Activated T-helper 17 cell treated with anti-CD3 and anti-CD28 coated beads, Interleukin-2, amount 50 U/mL, for 72 hours (primary cell): Measurements from ENCODE around the gene NTN3. TPM values are rescaled to one million over a fixed set of nuclear protein-coding genes. Genes with fewer than 3 reads are reported as not detected.

Source experiments
- ATAC-seq: fragments of 150-1000 bp; cut with Tn5 transposase; replicated peaks from 2 replicates; pipeline ENCODE4 v1.10.0; 2021; ENCODE audit warnings: mild to moderate bottlenecking, moderate library complexity
- H3K27ac Mint-ChIP-seq: one replicate; pipeline ENCODE4 v1.8.0; 2022; ENCODE audit warnings: mixed read lengths
- H3K27me3 Mint-ChIP-seq: one replicate; pipeline ENCODE4 v1.8.0; 2022; ENCODE audit warnings: mixed read lengths
- H3K36me3 Mint-ChIP-seq: one replicate; pipeline ENCODE4 v1.8.0; 2022; ENCODE audit warnings: low read depth, mild to moderate bottlenecking, mixed read lengths
- H3K4me1 Mint-ChIP-seq: one replicate; pipeline ENCODE4 v1.8.0; 2022; ENCODE audit warnings: mixed read lengths
- H3K4me3 Mint-ChIP-seq: one replicate; pipeline ENCODE4 v1.8.0; 2022; ENCODE audit warnings: mild to moderate bottlenecking, mixed read lengths
- H3K9me3 Mint-ChIP-seq: one replicate; pipeline ENCODE4 v1.8.0; 2022; ENCODE audit warnings: mixed read lengths
- total RNA-seq, 2 donors: library from RNA; stranded (reverse); gene quantifications; one replicate each; pipeline ENCODE4 v1.2.3, GENCODE V29; 2022

NTN3 gene
- total RNA-seq, 2 donors from 2014 or later = 0.21 TPM; not detected in 1

- peaks cover 5% of the 10 kb centered on the region for H3K4me1 Mint-ChIP-seq
- H3K36me3 Mint-ChIP-seq = peaks cover 73% of the 10 kb centered on the region
- no peaks in the 10 kb centered on the region for H3K9me3 Mint-ChIP-seq
- no peak overlapping the region for H3K27ac Mint-ChIP-seq
- no peak overlapping the region for H3K4me3 Mint-ChIP-seq
- no peaks in the 10 kb centered on the region for H3K27me3 Mint-ChIP-seq
- no peak for ATAC-seq
These were observed 15.8 kb upstream of the NTN3 start for GRCh38 chr16:2455081-2455845.

- no peak overlapping the region for H3K27ac Mint-ChIP-seq
These were observed 14.4 kb upstream of the NTN3 start for GRCh38 chr16:2456551-2457153.

GRCh38 chr16:2457267-2457666, 13.8 kb upstream of the NTN3 start:
- no peaks in the 10 kb centered on the region for H3K9me3 Mint-ChIP-seq
- H3K27ac Mint-ChIP-seq = no peak overlapping the region
- H3K36me3 Mint-ChIP-seq = peaks cover 56% of the 10 kb centered on the region
- no peak for ATAC-seq
- H3K4me3 Mint-ChIP-seq = no peak overlapping the region
- H3K27me3 Mint-ChIP-seq = no peaks in the 10 kb centered on the region
- peaks cover 5% of the 10 kb centered on the region for H3K4me1 Mint-ChIP-seq

More at GRCh38 chr16:2456551-2457153, 14.4 kb upstream of the NTN3 start:
- H3K27me3 Mint-ChIP-seq = no peaks in the 10 kb centered on the region
- ATAC-seq = no peak
- no peaks in the 10 kb centered on the region for H3K9me3 Mint-ChIP-seq
- peaks cover 5% of the 10 kb centered on the region for H3K4me1 Mint-ChIP-seq
- H3K36me3 Mint-ChIP-seq = peaks cover 61% of the 10 kb centered on the region
- H3K4me3 Mint-ChIP-seq = no peak overlapping the region

- H3K36me3 Mint-ChIP-seq = peaks cover 49% of the 10 kb centered on the region
- ATAC-seq = no peak
- H3K27me3 Mint-ChIP-seq = no peaks in the 10 kb centered on the region
- no peak overlapping the region for H3K27ac Mint-ChIP-seq
- H3K9me3 Mint-ChIP-seq = no peaks in the 10 kb centered on the region
- H3K4me1 Mint-ChIP-seq = peaks cover 5% of the 10 kb centered on the region
- no peak overlapping the region for H3K4me3 Mint-ChIP-seq
These were observed 13.2 kb upstream of the NTN3 start for GRCh38 chr16:2457946-2458345.

- no peak for ATAC-seq
- Mint-ChIP-seq H3K36me3 (peaks cover 38% of the 10 kb centered on the region), H3K4me1 (peaks cover 5% of the 10 kb centered on the region), H3K27ac (peak overlapping the region; percentile 76), H3K27me3 (no peaks in the 10 kb centered on the region), H3K4me3 (peak overlapping the region; percentile 87), H3K9me3 (no peaks in the 10 kb centered on the region)
These were observed 12.0 kb upstream of the NTN3 start for GRCh38 chr16:2458887-2459646.

- peak within 1 kb of the TSS; percentile 76 for H3K27ac Mint-ChIP-seq
- peak; percentile 98 for ATAC-seq
- H3K27me3 Mint-ChIP-seq = no peaks in the 10 kb centered on the region
- peak within 1 kb of the TSS; percentile 87 for H3K4me3 Mint-ChIP-seq
- no peaks in the 10 kb centered on the region for H3K9me3 Mint-ChIP-seq
- H3K36me3 Mint-ChIP-seq = peaks cover 34% of the 10 kb centered on the region
- peaks cover 5% of the 10 kb centered on the region for H3K4me1 Mint-ChIP-seq
These were observed 11.3 kb upstream of the NTN3 start, which contains the start of gene TEDC2 for GRCh38 chr16:2459647-2460390. TSS of gene TEDC2 (plus strand) at chr16:2460109. CDS start at chr16:2460145, 36 bp downstream.

- ATAC-seq = no peak
- no peak overlapping the region for H3K27ac Mint-ChIP-seq
- H3K4me1 Mint-ChIP-seq = peaks cover 5% of the 10 kb centered on the region
- peak overlapping the region; percentile 87 for H3K4me3 Mint-ChIP-seq
- no peaks in the 10 kb centered on the region for H3K9me3 Mint-ChIP-seq
- no peaks in the 10 kb centered on the region for H3K27me3 Mint-ChIP-seq
- peaks cover 29% of the 10 kb centered on the region for H3K36me3 Mint-ChIP-seq
These were observed 10.7 kb upstream of the NTN3 start for GRCh38 chr16:2460391-2460713.

GRCh38 chr16:2460916-2461315, 10.2 kb upstream of the NTN3 start:
- no peaks in the 10 kb centered on the region for H3K27me3 Mint-ChIP-seq
- H3K9me3 Mint-ChIP-seq = no peaks in the 10 kb centered on the region
- ATAC-seq = no peak
- peak overlapping the region; percentile 39 for H3K4me3 Mint-ChIP-seq
- no peak overlapping the region for H3K27ac Mint-ChIP-seq
- H3K36me3 Mint-ChIP-seq = peaks cover 24% of the 10 kb centered on the region
- peaks cover 5% of the 10 kb centered on the region for H3K4me1 Mint-ChIP-seq

GRCh38 chr16:2462031-2462866, 8.8 kb upstream of the NTN3 start:
- Mint-ChIP-seq H3K4me1 (peaks cover 5% of the 10 kb centered on the region), H3K9me3 (no peaks in the 10 kb centered on the region), H3K4me3 (no peak overlapping the region), H3K36me3 (peaks cover 10% of the 10 kb centered on the region), H3K27me3 (no peaks in the 10 kb centered on the region), H3K27ac (no peak overlapping the region)
- ATAC-seq = no peak

- no peak overlapping the region for H3K4me3 Mint-ChIP-seq
- no peaks in the 10 kb centered on the region for H3K9me3 Mint-ChIP-seq
- ATAC-seq = no peak
- no peak overlapping the region for H3K27ac Mint-ChIP-seq
- H3K36me3 Mint-ChIP-seq = peaks cover 4% of the 10 kb centered on the region
- peaks cover 4% of the 10 kb centered on the region for H3K4me1 Mint-ChIP-seq
- no peaks in the 10 kb centered on the region for H3K27me3 Mint-ChIP-seq
These were observed 6.8 kb upstream of the NTN3 start for GRCh38 chr16:2464333-2464732.

GRCh38 chr16:2465653-2466415, 5.3 kb upstream of the NTN3 start:
- Mint-ChIP-seq H3K36me3 (no peaks in the 10 kb centered on the region), H3K27ac (no peak overlapping the region), H3K4me1 (peaks cover 5% of the 10 kb centered on the region), H3K27me3 (peaks cover 11% of the 10 kb centered on the region), H3K9me3 (no peaks in the 10 kb centered on the region), H3K4me3 (no peak overlapping the region)
- no peak for ATAC-seq

GRCh38 chr16:2466667-2467527, 4.2 kb upstream of the NTN3 start:
- peak; percentile 7 for ATAC-seq
- Mint-ChIP-seq H3K4me3 (peak overlapping the region; percentile 13), H3K36me3 (no peaks in the 10 kb centered on the region), H3K27me3 (peaks cover 11% of the 10 kb centered on the region), H3K9me3 (no peaks in the 10 kb centered on the region), H3K27ac (no peak overlapping the region), H3K4me1 (peaks cover 5% of the 10 kb centered on the region)
